ENCODE measurements around the gene MRPS15.

Gene MRPS15

GRCh38 chr1:36417931-36418330 lies 46.3 kb downstream of the MRPS15 start:
- no peak for DNase-seq

DNA sequence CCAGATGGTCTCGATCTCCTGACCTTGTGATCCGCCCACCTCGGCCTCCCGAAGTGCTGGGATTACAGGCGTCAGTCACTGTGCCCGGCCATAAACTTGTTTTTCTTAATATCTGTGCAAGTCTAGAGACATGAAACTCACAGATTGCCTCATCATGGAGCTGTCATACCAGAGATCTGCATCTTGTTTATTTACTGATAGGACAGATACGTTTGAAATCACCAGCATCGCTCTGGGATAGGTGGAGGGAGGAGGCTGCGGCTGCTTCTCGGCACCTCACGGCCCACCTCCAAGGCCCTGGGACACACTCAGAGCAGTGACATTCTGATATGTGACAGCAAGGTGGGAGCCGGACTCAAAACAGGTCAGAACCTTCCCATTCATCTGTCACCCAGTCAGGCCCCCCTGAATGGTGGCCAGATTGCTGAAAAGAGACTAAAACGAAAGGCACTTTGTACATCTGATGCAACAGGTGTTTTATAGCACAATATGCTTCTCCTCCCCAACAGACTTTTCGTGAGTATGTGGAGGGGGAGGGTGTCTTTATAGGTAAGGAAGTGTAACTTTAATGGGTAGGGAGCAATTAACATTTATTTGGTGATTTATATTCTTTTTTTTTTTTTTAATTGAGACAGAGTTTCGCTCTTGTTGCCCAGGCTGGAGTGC lies 48.4 kb downstream of the MRPS15 start:
- no peak for DNase-seq

DNA sequence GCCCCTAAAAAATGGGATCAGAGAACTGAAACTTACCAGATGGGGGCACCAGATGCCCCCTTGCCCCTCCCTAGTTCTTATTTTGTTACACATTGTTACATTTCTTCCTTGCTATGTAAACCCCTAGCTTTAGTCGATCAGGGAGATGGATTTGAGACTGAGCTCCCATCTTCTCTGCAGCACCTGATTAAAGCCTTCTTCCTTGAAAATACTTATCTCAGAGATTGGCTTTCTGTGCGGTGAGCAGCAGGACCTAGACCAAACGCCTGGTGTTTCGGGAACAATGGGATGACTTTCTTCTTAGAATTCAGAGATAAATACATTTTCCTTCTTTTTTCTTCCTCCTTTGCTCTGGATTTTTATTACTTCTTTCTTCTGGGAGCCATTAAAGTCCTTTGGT lies 49.8 kb downstream of the MRPS15 start:
- no peak for DNase-seq

- peak; percentile 14 for DNase-seq
Observed at GRCh38 chr1:36411674-36412648, 52.2 kb downstream of the MRPS15 start.

GRCh38 chr1:36408479-36408878 lies 55.7 kb downstream of the MRPS15 start:
- DNase-seq: no peak

DNA sequence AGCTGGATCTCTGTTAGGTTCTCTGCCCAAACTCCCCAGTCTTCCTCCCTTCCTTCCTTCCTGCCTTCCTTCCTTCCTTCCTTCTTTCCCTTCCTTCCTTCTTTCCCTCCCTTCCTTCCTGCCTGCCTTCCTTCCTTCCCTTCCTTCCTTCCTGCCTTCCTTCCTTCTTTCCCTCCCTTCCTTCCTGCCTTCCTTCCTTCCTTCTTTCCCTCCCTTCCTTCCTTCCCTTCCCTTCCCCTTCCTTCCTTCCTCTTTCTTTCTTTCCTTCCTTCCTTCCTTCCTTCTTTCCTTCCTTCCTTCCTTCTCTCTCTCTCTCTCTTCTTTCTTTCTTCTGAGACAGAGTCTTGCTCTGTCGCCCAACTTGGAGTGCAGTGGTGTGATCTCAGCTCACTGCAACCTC lies 57.7 kb downstream of the MRPS15 start:
- DNase-seq: no peak

Data from effector CD4-positive, alpha-beta T cell (primary cell).